Measurements from ENCODE around the gene HYDIN.

DNA sequence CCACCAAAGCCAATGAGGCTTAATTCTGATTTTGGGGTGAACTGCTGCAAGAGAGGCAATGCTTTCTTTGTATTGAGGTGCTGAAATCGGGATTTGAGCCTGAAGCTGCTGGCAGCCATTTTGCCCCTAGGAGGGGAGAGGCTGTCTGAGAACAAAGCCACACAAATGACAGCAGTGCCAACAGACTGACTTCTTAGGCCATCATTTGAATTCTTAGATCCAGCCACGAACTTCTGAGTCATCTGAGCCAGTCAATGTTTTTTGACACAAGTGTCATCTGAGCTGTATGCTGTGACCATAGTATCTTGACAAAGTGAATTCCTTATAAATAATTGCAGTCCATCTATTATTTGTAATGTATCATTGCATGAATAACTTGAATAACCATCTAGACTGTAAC is 29.0 kb downstream of the HYDIN start:
- TF ChIP-seq, protein P1, sequence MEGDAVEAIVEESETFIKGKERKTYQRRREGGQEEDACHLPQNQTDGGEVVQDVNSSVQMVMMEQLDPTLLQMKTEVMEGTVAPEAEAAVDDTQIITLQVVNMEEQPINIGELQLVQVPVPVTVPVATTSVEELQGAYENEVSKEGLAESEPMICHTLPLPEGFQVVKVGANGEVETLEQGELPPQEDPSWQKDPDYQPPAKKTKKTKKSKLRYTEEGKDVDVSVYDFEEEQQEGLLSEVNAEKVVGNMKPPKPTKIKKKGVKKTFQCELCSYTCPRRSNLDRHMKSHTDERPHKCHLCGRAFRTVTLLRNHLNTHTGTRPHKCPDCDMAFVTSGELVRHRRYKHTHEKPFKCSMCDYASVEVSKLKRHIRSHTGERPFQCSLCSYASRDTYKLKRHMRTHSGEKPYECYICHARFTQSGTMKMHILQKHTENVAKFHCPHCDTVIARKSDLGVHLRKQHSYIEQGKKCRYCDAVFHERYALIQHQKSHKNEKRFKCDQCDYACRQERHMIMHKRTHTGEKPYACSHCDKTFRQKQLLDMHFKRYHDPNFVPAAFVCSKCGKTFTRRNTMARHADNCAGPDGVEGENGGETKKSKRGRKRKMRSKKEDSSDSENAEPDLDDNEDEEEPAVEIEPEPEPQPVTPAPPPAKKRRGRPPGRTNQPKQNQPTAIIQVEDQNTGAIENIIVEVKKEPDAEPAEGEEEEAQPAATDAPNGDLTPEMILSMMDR (conservative IDR thresholded peaks at IDR 0.05): no peak
- no peak for TF ChIP-seq ZFX (IDR thresholded peaks at IDR 0.05)
